GM18907 (cell line): ENCODE data around the gene IRS1.

Experiments used
- ATAC-seq: cut with Tn5 transposase; IDR thresholded peaks from one replicate; pipeline ENCODE4 v1.9.1; 2021; ENCODE audit warnings: mild to moderate bottlenecking, moderate library complexity; ENCODE audit not compliant: unreplicated experiment

Gene IRS1

DNA sequence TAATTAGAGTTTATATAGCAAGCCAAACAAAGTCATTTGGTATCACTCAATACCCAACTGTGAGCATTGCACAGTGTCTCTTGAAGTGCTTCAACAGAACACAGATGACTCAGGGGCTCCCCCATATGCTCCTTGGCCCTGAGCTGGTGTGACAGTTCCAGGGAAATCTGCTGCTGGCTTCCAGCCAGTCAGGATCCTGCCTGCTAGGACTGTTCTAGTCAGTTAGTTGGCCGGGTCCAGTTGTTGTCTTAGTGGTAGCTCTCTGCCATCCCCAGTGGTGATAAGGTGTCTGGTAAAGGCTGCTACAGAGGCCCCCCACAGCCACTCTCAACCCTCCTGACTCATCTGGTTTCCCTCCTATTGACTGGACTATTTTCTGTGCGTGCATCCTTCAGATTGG lies 100.3 kb downstream of the IRS1 start:
- ATAC-seq = no peak

DNA sequence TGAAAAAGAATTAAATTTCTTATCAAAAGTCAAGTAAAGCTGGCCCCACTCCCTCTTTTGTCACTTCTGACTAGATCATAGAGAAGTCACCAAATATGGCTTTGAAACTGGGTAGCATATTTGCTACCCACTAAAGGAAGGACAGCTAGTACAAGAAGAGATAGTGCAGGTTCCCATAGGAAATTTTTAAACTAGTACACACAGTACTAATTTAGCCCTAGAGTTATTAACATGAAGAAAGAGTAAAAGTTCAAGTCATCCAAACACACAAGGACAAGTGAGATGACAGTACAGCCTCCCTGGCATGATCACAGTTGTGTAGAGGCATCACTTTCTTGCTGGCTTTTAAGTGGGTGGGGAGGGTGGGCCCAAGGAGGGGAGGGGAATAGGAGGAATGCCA lies 100.9 kb downstream of the IRS1 start:
- no peak for ATAC-seq

DNA sequence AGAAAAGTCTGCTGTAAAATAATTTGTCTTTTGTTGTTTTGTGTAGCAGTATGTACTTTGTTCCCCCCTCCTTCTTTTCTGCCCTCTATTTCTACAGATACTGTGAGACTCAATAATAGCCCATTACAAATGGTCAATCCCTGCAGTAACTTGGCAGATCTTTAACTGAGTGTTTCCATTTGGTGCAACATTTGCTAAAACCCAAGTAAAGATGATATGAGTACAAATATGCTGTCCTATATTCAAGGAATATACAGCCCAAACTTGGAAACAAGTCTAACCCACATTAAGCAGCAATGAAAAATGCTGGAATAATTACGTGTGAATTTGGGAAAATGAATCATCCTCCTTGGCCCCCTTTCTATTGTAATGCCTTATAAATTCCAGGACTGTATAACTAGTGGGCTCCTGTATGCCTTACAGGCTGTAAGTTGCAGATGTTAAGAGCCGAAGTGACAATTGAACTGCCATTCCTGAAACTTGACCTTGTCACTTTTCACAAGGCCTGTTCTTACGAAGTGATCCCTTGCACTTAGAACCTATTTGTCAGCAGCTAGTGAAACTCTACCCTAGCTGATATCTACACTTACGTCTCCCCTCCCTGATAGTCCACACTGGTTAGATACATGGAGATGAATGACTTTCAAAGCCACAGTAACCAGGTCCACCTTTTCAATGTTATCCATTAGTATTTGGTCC lies 104.9 kb downstream of the IRS1 start:
- ATAC-seq = no peak

DNA sequence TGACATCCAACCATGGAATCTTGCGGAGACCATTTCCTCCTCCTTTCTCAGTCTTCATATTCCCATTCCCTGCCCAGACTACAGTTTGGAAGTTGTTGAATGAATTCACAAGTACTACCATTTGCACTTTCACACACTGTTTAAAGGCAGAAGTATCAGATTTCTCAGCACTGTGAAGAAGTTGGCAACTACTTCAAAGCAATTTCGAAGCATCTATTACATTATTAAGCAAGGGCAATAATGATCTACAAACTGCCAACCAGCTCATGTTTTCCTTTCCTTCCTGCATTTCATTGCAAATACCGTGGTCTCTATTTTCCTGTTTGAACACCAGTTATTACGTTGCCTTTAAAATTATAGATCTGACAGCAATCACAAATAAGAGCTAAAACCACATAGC lies 105.5 kb downstream of the IRS1 start:
- no peak for ATAC-seq

DNA sequence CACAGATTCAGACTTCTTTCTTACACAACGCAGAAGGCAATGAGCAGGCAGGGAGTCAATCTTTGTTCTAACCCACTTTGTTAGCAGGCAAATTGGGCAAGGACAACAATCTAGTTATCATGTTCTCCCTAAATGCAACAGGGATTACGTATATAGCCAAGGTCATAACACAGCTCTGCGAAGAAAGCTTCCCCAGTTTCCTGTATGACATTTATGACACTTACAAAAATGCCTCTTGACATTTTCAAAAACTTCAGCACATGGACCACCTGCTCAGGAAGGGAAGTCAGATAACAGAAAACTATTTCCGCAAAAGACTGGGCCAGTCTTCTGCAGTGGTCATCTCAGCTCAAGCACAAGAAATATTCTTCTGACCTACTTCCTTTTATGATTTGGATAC lies 106.1 kb downstream of the IRS1 start:
- ATAC-seq = no peak

DNA sequence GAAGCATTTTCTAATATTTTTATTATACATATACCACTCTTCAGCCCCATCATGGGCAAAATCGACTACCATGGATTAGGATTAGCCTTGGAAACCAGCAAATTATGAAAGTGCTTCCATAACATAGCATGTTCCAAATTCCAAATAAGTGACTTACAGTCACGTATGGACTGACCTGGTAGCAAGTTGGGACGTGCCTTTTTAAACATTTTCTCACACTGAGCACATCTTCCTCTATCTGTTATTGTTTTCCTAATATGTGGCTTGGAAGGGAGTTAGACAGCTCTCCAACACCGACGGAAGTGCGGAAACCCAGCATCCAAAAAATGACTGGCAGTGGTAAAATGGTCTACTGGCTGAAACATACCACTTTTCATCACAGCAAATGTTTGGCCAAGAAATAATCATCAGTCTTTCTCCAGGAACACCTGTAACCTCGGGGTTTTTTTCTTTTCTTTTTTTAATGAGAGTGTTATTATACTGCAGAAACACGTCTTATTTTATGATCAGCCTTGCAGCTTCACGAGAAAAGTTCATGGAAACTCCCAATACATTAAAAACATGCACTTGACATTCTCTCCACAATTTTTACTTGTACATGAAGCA lies 107.0 kb downstream of the IRS1 start:
- ATAC-seq = no peak

DNA sequence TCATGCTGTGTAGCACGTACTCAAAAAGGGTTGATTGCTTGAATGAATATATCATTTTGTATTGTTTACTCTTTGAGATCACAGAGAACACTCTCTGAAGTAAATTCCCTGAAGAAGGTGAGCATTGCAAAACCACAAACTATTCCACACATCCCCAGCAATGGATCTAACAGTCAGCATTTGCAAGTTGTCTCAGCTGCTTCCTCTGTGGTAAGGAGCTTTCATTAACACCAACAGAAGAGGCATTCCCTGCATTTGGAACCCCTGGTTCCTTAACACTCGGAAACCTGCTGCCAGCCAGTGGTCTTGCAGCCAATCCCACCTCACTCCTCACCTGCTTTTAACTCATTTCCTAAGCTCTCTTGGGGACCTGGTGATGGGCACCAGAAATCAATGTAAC lies 108.4 kb downstream of the IRS1 start:
- ATAC-seq = no peak

DNA sequence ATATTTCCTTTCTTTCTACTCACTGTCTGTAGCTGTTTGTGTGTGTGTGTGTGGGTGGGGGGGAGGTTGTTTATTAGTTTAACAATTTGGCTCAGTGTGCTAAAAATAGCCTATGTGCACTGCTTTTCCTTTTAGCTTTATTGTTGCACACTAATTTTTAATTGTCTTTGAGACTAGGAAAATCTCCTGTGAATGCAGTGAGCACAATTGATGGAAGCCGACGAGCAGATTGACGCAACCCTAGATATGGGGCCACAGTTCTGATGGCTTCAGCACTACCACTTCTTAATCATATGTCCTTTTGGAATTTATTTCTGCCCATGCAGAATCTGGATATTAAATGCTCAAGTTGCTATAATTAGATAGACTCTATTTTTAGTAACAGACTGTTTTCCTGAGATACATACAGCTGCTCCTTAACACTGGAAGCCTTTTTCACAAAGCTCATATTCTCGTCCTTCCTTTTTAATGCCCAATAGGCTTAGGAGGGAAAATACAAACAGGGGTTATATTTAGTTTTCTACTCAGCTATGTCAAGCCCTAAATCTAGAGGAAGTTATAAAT lies 109.1 kb downstream of the IRS1 start:
- ATAC-seq = no peak

DNA sequence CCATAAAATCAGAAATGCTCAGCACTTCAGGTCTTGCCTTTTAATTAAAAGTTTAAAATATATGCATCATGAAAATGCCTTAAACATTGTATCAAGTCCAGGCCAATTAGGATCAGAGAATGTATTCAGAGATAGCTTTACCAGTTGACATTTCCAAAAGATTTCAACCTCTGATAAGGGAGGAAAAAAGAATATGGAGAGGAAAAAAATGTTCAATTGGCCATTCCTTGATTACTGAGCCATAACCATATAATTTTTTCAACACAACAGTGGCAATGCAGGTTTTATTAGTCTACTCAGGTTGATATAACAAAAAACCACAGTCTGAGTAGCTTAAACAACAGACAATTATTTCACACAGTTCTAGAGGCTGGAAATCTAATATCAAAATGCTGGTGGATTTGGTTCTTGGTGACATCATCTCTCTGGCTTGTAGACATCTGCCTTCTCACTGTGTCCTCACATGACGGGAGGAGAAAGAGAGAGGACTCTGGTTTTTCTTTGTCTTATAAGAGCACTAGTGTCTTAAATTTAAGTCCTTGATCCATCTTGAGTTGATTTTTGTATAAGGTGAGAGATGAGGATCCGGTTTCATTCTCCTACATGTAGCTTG lies 111.9 kb downstream of the IRS1 start:
- no peak for ATAC-seq

DNA sequence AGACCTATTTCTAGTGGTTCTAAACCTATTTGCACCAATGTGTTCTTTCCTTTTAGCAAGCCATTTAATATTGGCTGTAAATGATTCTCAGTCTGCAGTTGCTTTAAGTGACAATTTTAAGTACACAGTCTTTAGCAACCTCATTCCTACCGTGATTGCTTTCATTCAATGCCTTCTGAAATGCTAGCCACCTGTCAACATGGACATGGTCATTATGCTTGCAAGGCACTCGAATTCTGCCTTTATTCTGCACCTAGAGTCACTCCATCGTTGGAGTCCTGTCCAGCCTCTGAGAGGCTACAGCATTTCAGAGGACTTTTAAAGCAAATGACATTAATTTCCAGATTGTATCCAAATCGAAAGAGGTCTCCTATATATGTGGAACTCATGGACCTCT lies 115.1 kb downstream of the IRS1 start:
- no peak for ATAC-seq

DNA sequence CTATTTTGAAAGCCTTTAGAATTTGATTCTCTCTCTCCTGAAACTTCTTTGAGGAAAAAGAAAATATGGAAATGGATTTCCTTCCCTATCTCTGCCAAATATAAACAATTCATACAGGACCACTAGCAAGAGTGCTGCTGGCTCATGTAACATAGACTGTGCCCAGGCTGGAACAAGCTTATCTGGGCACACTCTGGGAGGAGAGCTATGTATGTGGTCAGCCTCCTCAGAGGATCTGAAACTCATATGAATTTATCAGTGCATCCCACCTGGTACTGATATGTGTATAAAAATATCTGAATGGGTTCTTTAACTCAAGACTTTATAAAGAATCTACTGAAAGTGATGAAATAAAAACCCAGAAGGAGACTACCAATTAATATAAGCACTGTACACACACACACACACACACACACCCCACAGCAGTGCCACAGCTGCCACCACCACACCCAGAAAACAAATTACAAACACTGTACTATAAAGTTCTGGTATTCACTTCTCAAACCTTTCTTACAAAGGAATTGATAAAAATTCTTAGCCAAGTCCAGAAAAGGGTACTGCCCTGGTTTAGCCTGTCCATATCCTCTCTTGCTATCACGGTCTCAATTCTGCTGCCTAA lies 115.6 kb downstream of the IRS1 start:
- ATAC-seq = no peak

DNA sequence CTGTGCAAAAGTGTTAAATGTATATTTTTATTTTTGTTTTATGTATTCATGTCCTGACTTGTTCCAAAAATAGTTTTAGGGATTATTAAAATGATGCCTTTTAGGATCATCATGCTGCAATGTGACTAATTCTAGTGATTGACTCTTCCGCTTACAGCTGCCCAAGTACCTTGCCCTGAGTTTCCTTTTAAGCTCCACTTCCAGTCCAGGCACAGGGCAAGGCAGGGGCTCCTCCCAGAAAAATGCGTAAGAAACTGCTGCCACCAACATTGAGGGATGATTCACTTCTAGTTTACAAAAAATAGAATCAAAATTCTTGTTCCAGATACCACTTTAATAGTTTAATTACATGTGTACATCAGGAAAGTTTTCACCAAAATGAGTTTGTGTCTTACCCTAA lies 116.4 kb downstream of the IRS1 start:
- no peak for ATAC-seq
